ENCODE results near the gene CREG2.

Gene CREG2

GRCh38 chr2:101382442-101382841, 4.9 kb downstream of the CREG2 start:
- Histone ChIP-seq H2AFZ (ENCODE audit: low read depth, low read length) (no peak overlapping the region), H3K4me1 (ENCODE audit: low read length) (no peaks in the 10 kb centered on the region)

DNA sequence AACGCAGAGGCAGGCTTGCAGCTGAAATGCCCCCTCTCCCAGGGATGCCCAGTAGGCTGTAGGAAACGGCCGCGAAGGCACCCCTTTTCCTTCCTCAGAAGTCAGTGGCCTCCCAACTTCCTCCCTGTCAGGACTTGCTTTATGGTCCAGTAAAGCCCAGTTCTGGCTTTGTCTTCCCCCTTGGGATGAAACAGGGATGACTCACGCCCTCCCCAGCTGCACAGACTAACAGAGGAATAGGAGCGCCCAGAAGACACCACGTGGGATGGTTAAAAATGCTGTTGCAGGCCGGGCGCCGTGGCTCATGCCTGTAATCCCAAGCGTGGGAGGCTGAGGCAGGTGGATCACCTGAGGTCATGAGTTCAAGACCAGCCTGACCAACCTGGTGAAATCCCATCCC, 6.9 kb downstream of the CREG2 start:
- Histone ChIP-seq H2AFZ (ENCODE audit: low read depth, low read length) (no peak overlapping the region), H3K4me3 (ENCODE audit: low read length) (no peak overlapping the region), H3K27me3 (ENCODE audit: low read depth, low read length) (no peaks in the 10 kb centered on the region), H3K9me3 (ENCODE audit: insufficient read depth, low read length) (no peaks in the 10 kb centered on the region), H3K9ac (ENCODE audit: low read length) (no peak overlapping the region), H3K4me2 (ENCODE audit: low read length) (no peak overlapping the region), H3K4me1 (ENCODE audit: low read length) (no peaks in the 10 kb centered on the region), H3K36me3 (replicated peaks; ENCODE audit: low read depth, low read length) (no peaks in the 10 kb centered on the region), H3K79me2 (ENCODE audit: low read length) (no peaks in the 10 kb centered on the region), H4K20me1 (ENCODE audit: insufficient read depth, low read length) (no peaks in the 10 kb centered on the region), H3K27ac (ENCODE audit: low read length) (no peak overlapping the region)
- TF ChIP-seq CTCF (IDR thresholded peaks at IDR 0.05; ENCODE audit: low read depth, low read length) (no peak), EZH2phosphoT487 (IDR thresholded peaks at IDR 0.05; ENCODE audit: low read depth) (no peak)

More at GRCh38 chr2:101382442-101382841, 4.9 kb downstream of the CREG2 start:
- Histone ChIP-seq H3K27ac (ENCODE audit: low read length) (no peak overlapping the region), H3K9me3 (ENCODE audit: insufficient read depth, low read length) (no peaks in the 10 kb centered on the region), H4K20me1 (ENCODE audit: insufficient read depth, low read length) (no peaks in the 10 kb centered on the region), H3K4me2 (ENCODE audit: low read length) (no peak overlapping the region), H3K9ac (ENCODE audit: low read length) (no peak overlapping the region), H3K27me3 (ENCODE audit: low read depth, low read length) (peaks cover 2% of the 10 kb centered on the region; the same call in 1 of the 2 replicates), H3K36me3 (replicated peaks; ENCODE audit: low read depth, low read length) (no peaks in the 10 kb centered on the region), H3K4me3 (ENCODE audit: low read length) (no peak overlapping the region), H3K79me2 (ENCODE audit: low read length) (no peaks in the 10 kb centered on the region)
- no peak for TF ChIP-seq EZH2phosphoT487 (IDR thresholded peaks at IDR 0.05; ENCODE audit: low read depth)
- TF ChIP-seq CTCF (IDR thresholded peaks at IDR 0.05; ENCODE audit: low read depth, low read length) = no peak

GRCh38 chr2:101379091-101379490, 8.2 kb downstream of the CREG2 start:
- no peak overlapping the region for H2AFZ ChIP-seq (ENCODE audit: low read depth, low read length)
- no peaks in the 10 kb centered on the region for H3K36me3 ChIP-seq (replicated peaks; ENCODE audit: low read depth, low read length)
- no peak for TF ChIP-seq EZH2phosphoT487 (IDR thresholded peaks at IDR 0.05; ENCODE audit: low read depth)
- TF ChIP-seq CTCF (IDR thresholded peaks at IDR 0.05; ENCODE audit: low read depth, low read length) = no peak
- H3K79me2 ChIP-seq (ENCODE audit: low read length) = no peaks in the 10 kb centered on the region
- no peak overlapping the region for H3K27ac ChIP-seq (ENCODE audit: low read length)
- H3K27me3 ChIP-seq (ENCODE audit: low read depth, low read length) = no peaks in the 10 kb centered on the region
- H4K20me1 ChIP-seq (ENCODE audit: insufficient read depth, low read length) = no peaks in the 10 kb centered on the region
- H3K9me3 ChIP-seq (ENCODE audit: insufficient read depth, low read length) = no peaks in the 10 kb centered on the region
- no peaks in the 10 kb centered on the region for H3K4me1 ChIP-seq (ENCODE audit: low read length)
- no peak overlapping the region for H3K4me2 ChIP-seq (ENCODE audit: low read length)
- H3K9ac ChIP-seq (ENCODE audit: low read length) = no peak overlapping the region
- H3K4me3 ChIP-seq (ENCODE audit: low read length) = no peak overlapping the region

DNA sequence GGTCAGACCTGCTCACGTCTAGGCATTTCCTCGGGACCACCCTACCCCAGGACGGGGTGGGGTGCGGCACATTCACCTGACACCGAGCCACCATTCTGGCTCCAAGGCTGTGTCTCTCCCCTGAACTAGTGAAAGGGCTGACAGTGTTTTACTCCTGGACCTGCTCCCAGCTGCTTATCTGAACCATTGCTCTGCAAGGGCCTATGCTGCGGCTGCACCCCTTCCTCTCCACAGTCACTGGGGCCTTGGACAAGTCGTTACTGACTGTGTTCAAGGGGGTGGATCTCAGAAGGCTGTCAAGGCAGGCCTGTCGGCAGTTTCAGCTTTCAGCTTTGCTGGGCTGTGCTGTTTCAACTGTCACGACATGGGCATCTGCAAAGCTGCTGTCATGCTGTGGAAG, 11.7 kb downstream of the CREG2 start:
- Histone ChIP-seq H3K9me3 (ENCODE audit: insufficient read depth, low read length) (no peaks in the 10 kb centered on the region), H3K4me1 (ENCODE audit: low read length) (no peaks in the 10 kb centered on the region), H3K27me3 (ENCODE audit: low read depth, low read length) (no peaks in the 10 kb centered on the region), H3K4me2 (ENCODE audit: low read length) (no peak overlapping the region), H4K20me1 (ENCODE audit: insufficient read depth, low read length) (no peaks in the 10 kb centered on the region), H3K79me2 (ENCODE audit: low read length) (no peaks in the 10 kb centered on the region), H3K27ac (ENCODE audit: low read length) (no peak overlapping the region), H3K4me3 (ENCODE audit: low read length) (no peak overlapping the region), H3K9ac (ENCODE audit: low read length) (no peak overlapping the region), H3K36me3 (replicated peaks; ENCODE audit: low read depth, low read length) (no peaks in the 10 kb centered on the region), H2AFZ (ENCODE audit: low read depth, low read length) (no peak overlapping the region)
- no peak for TF ChIP-seq EZH2phosphoT487 (IDR thresholded peaks at IDR 0.05; ENCODE audit: low read depth)
- no peak for TF ChIP-seq CTCF (IDR thresholded peaks at IDR 0.05; ENCODE audit: low read depth, low read length)
